HTERT RPE-1 (cell line): Measurements from ENCODE around the gene MAP3K1.

ENCODE experiments used
- in situ Hi-C: fragments of 300-500 bp; cut with MboI; formaldehyde crosslinking; loops from 4 replicates; pipeline ENCODE4 v1.14.3; 2020; ENCODE audit warnings: low sequenced_read_pairs

MAP3K1 gene

DNA sequence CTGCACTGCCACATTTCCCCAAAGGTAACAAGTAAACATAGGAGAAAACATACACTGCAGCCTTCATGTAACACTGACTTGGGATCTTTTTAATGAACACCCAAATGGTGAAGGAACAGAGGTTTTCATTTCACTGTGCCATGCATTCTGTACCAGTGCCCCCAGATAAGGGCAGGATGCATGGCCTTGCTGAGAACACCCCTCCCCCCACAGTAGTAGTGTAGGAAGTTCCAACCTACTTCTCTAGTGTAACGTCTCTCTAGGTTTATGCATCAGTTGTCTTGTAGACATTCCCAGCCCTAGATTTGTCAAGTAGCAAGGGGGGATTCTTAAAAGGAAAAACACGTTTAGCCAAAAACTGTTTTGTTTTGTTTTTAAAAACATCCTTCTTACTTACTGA, 29.9 kb downstream of the MAP3K1 start:
- in situ Hi-C loops: no loop called here

GRCh38 chr5:56845904-56846480, 30.6 kb downstream of the MAP3K1 start:
- in situ Hi-C loops: no loop called here

DNA sequence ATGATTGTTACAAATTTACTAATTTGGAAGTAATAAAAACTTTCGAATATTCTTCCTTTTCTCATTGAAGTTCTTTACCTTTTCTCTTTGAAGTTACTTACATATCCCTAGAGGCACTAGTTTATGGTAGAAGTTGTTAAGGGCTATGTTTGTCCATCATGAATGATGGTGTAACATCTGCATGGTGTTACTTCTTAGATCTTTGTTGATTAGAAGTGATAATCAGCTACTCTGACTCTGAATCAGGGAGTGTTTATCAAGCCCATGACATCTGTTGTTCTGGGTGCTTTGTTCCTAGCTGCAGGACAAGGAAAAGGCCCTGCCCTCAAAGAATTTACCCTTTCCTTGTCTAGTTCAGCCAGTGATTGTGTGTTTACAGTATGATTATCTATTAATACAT, 32.9 kb downstream of the MAP3K1 start:
- in situ Hi-C loops: no loop called here

DNA sequence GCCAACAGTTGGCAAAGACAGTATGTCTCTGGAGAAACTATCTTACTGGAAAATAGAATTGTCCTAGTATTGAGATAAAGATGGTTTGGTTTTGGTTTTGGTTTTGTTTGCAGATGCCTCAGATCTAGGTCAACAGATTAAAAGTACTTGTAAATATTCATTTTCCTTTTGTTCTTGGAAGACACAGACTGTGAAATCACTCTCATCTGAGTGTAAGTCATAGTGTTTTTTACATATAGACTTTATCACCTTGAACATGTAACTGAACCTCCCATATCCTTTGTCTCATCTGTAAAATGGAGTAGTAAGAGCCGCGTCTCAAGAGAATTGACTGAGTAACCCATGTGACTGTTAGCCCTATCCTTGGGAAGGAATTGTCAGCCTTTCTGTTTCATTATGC, 34.3 kb downstream of the MAP3K1 start:
- in situ Hi-C loops: no loop called here

DNA sequence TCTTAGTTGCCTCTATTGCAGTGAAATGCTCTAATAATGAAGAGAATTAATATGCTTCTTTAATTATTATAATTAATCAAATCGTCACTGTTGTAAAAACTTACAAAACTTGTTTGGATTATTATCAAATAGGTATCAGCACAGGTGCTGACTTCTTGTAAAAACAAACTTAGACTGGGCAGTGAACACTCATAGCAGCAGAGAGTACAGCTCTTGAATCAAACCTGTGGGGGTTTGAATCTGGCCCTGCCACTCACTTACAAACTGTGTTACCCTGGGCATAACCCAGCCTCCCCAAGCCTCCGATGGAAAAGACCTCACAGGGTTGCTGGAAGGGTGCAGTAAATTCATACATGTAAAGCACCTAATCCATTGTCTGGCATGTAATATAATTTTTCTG, 35.1 kb downstream of the MAP3K1 start:
- in situ Hi-C loops: no loop called here

DNA sequence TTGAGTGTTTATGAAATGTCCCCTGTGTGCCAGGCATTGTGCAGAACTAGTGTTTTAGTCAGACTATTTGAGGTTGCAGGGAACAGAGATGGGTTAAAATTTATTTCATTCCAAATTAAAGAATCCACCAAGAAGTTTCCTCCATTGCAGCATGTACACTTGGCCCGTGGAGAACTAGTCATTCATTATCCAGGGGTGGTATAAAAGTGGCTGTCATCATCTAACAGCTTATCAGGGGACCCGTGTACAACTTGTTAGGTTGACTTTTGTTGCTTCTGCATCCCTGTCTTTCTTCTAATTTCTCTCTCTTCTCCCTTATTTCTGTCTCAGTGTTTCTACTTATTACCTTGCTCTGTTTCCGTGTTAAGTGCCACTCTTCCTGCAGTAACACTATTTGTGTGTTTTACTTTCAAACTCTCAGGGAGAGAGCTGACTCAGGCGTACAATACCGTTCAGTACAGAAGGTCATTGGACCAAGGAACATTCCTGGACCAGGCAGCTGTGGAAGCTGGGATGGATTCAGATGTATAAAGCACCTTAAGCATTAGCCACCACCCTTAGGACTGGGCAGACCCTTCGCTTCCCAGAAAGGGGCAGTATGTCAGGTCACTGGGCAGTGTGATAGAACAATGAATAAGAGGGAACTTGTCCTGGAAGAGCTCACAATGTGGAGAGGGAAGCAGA, 36.1 kb downstream of the MAP3K1 start:
- in situ Hi-C loops: no loop called here

- in situ Hi-C loops: no loop called here
These were observed 37.1 kb downstream of the MAP3K1 start for GRCh38 chr5:56852228-56853000.

- in situ Hi-C loops: no loop called here
These were observed 38.3 kb downstream of the MAP3K1 start for GRCh38 chr5:56853698-56854097.

GRCh38 chr5:56854920-56855319, 39.6 kb downstream of the MAP3K1 start:
- in situ Hi-C loops: no loop called here

DNA sequence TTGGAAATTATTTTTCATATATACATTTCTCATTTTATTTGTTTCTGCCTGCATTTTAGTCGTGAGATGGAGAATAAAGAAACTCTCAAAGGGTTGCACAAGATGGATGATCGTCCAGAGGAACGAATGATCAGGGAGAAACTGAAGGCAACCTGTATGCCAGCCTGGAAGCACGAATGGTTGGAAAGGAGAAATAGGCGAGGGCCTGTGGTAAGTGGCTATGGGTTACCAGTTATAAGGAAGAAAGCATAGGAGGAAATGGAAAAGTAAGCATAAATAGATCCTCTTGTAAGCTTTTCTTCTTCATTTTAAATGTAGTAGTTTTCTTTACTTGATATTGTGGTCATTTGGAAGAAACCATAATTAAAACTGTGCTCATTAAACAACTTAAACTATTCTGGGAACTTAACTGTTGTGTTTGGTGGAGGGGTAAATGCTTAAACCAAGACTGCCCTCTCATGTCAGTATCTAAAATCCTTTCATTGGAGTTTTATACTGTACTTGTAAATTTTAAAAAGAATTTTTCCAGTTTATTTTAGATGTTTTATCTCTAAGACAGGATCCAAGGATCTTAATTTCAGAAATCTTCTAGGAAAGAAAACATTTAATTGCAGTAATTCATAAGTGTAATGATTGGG, 41.3 kb downstream of the MAP3K1 start:
- in situ Hi-C loops: no loop called here

- in situ Hi-C loops: no loop called here
These were observed 43.6 kb downstream of the MAP3K1 start for GRCh38 chr5:56858777-56859442.

GRCh38 chr5:56861893-56862485, 46.6 kb downstream of the MAP3K1 start:
- in situ Hi-C loops: no loop called here

DNA sequence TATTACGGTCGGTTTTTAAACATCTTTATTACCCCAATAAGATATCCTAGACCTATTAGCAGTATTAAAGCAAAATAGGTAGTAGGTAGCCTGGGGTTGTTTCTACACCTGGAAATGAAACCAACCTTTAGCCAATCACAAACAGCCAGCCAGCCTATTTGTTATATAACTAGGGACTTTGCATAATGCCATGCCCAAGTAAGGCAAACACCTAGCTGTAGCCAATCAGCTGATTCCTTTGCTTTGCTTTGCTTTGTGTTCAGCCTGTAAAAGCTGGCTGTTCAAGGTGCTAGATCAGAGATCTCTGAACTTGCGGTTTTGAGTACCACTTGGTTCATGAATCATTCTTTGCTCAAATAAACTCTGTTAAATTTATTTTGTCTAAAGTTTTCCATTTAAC, 47.6 kb downstream of the MAP3K1 start:
- in situ Hi-C loops: no loop called here

GRCh38 chr5:56871777-56872176, 56.4 kb downstream of the MAP3K1 start:
- in situ Hi-C loops: no loop called here

GRCh38 chr5:56873056-56873455, 57.7 kb downstream of the MAP3K1 start:
- in situ Hi-C loops: no loop called here

GRCh38 chr5:56876327-56876726, 61.0 kb downstream of the MAP3K1 start:
- in situ Hi-C loops: no loop called here

- in situ Hi-C loops: no loop called here
These were observed 66.2 kb downstream of the MAP3K1 start for GRCh38 chr5:56881571-56881970.

DNA sequence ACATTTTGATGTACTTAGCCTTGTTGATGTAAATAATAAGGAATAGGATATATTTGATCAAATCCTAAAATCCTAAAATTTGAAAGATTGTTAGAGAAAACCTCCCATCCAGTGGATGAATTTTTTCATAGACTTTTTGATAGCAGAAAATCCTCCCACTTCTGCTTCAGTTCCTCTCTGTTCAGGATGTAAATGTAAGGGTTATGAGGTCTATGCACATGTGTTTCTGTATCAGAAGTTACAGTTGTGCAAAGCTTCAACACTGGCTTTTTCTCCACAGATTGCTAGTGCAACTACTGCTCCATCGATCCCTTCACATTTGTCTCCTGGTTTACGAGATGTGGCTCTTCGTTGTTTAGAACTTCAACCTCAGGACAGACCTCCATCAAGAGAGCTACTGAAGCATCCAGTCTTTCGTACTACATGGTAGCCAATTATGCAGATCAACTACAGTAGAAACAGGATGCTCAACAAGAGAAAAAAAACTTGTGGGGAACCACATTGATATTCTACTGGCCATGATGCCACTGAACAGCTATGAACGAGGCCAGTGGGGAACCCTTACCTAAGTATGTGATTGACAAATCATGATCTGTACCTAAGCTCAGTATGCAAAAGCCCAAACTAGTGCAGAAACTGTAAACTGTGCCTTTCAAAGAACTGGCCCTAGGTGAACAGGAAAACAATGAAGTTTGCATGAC, 78.1 kb downstream of the MAP3K1 start:
- in situ Hi-C loops: no loop called here

DNA sequence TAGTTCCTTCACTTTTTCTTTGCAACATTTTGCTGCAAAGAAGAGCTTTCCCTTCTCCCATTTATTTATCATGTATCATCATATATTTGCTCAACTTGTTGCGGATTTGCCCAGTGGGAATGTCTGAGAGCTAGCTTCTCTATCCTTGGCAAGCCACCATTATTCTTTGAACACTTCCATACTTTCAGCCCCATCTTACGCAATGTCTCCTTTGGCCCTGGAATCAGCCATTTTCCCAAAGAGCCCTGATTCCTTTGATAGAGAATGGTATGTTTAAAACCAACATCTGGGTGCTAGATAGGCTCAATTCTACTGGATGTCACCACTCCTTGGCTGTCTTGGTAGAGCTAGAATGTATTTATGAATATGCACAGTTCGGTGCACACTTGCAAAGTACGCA, 81.4 kb downstream of the MAP3K1 start:
- in situ Hi-C loops: no loop called here

GRCh38 chr5:56898213-56898612, 82.9 kb downstream of the MAP3K1 start:
- in situ Hi-C loops: no loop called here
